Type B pancreatic cell (in vitro differentiated cells): ENCODE measurements around the gene GMFB. TPM values are rescaled to one million over a fixed set of nuclear protein-coding genes. Genes with fewer than 3 reads are reported as not detected.

ENCODE experiments used
- DNase-seq: peaks from one replicate; pipeline ENCODE4 v3.0.0; 2021; ENCODE audit warnings: mixed read lengths; ENCODE audit not compliant: unreplicated experiment; ENCODE audit errors: extremely low spot score
- H3K27ac Mint-ChIP-seq: 2 replicates; pipeline ENCODE4 v1.8.0; 2021; ENCODE audit warnings: mild to moderate bottlenecking, mixed read lengths
- H3K27me3 Mint-ChIP-seq: 2 replicates; pipeline ENCODE4 v1.8.0; 2021; ENCODE audit warnings: mixed read lengths
- H3K36me3 Mint-ChIP-seq: 2 replicates; pipeline ENCODE4 v1.8.0; 2021; ENCODE audit warnings: mixed read lengths
- H3K4me1 Mint-ChIP-seq: one replicate; pipeline ENCODE4 v1.8.0; 2021; ENCODE audit warnings: mixed read lengths; ENCODE audit not compliant: unreplicated experiment
- H3K4me3 Mint-ChIP-seq: 2 replicates; pipeline ENCODE4 v1.8.0; 2021; ENCODE audit warnings: mild to moderate bottlenecking, mixed read lengths
- H3K9me3 Mint-ChIP-seq: 2 replicates; pipeline ENCODE4 v1.8.0; 2021; ENCODE audit warnings: mixed read lengths
- CTCF ChIP-seq: fragments of 200-600 bp; sonication (generic); conservative IDR thresholded peaks from 2 replicates; pipeline ENCODE4 v1.5.0; 2021; ENCODE audit warnings: antibody characterized with exemption, mild to moderate bottlenecking
- total RNA-seq: library from RNA; stranded (reverse); gene quantifications from 2 replicates; pipeline ENCODE4 v1.2.1, GENCODE V29; 2021; ENCODE audit warnings: low replicate concordance

The GMFB gene
- total RNA-seq, 1 donor from 2014 or later = 48.8 TPM

GRCh38 chr14:54472315-54472714 is 16.5 kb downstream of the GMFB start:
- Mint-ChIP-seq H3K4me1 (peaks cover 20% of the 10 kb centered on the region), H3K36me3 (peaks cover 19% of the 10 kb centered on the region), H3K27me3 (no peaks in the 10 kb centered on the region), H3K27ac (no peak overlapping the region), H3K9me3 (peaks cover 8% of the 10 kb centered on the region), H3K4me3 (no peak overlapping the region)
- TF ChIP-seq CTCF = no peak
- DNase-seq = no peak

- Mint-ChIP-seq H3K36me3 (peaks cover 18% of the 10 kb centered on the region), H3K27ac (no peak overlapping the region), H3K27me3 (no peaks in the 10 kb centered on the region), H3K4me3 (no peak overlapping the region), H3K9me3 (peaks cover 9% of the 10 kb centered on the region), H3K4me1 (peaks cover 20% of the 10 kb centered on the region)
- TF ChIP-seq CTCF = no peak
- no peak for DNase-seq
Observed at GRCh38 chr14:54471641-54472040, 17.1 kb downstream of the GMFB start.

GRCh38 chr14:54470701-54471100 is 18.1 kb downstream of the GMFB start:
- no peak overlapping the region for H3K27ac Mint-ChIP-seq
- peaks cover 12% of the 10 kb centered on the region for H3K36me3 Mint-ChIP-seq
- no peak for TF ChIP-seq CTCF
- H3K27me3 Mint-ChIP-seq = no peaks in the 10 kb centered on the region
- no peak overlapping the region for H3K4me3 Mint-ChIP-seq
- peaks cover 9% of the 10 kb centered on the region for H3K9me3 Mint-ChIP-seq
- H3K4me1 Mint-ChIP-seq = peaks cover 17% of the 10 kb centered on the region
- DNase-seq = no peak

GRCh38 chr14:54467280-54467679 is 21.5 kb downstream of the GMFB start:
- H3K27ac Mint-ChIP-seq = no peak overlapping the region
- H3K36me3 Mint-ChIP-seq = peaks cover 6% of the 10 kb centered on the region
- H3K27me3 Mint-ChIP-seq = peaks cover 4% of the 10 kb centered on the region
- H3K4me3 Mint-ChIP-seq = no peak overlapping the region
- no peak for DNase-seq
- peaks cover 9% of the 10 kb centered on the region for H3K9me3 Mint-ChIP-seq
- no peak for TF ChIP-seq CTCF
- peaks cover 7% of the 10 kb centered on the region for H3K4me1 Mint-ChIP-seq

GRCh38 chr14:54465654-54466053 is 23.1 kb downstream of the GMFB start:
- peaks cover 4% of the 10 kb centered on the region for H3K36me3 Mint-ChIP-seq
- DNase-seq = no peak
- H3K27me3 Mint-ChIP-seq = peaks cover 4% of the 10 kb centered on the region
- no peak for TF ChIP-seq CTCF
- H3K4me1 Mint-ChIP-seq = peaks cover 6% of the 10 kb centered on the region
- H3K9me3 Mint-ChIP-seq = peaks cover 9% of the 10 kb centered on the region
- no peak overlapping the region for H3K27ac Mint-ChIP-seq
- H3K4me3 Mint-ChIP-seq = no peak overlapping the region

- H3K27ac Mint-ChIP-seq = no peak overlapping the region
- TF ChIP-seq CTCF = no peak
- H3K4me1 Mint-ChIP-seq = peaks cover 6% of the 10 kb centered on the region
- H3K4me3 Mint-ChIP-seq = no peak overlapping the region
- peaks cover 4% of the 10 kb centered on the region for H3K27me3 Mint-ChIP-seq
- no peak for DNase-seq
- H3K9me3 Mint-ChIP-seq = peaks cover 5% of the 10 kb centered on the region
- H3K36me3 Mint-ChIP-seq = no peaks in the 10 kb centered on the region
Observed at GRCh38 chr14:54462048-54462447, 26.7 kb downstream of the GMFB start.
